ENCODE results near the gene SLC25A41. TPM values are rescaled to one million over a fixed set of nuclear protein-coding genes. Genes with fewer than 3 reads are reported as not detected.

The SLC25A41 gene
- polyA plus RNA-seq, 4 donors = 0.34 to 2.7 (median 0.45) TPM

GRCh38 chr19:6421075-6422014 is 12.2 kb downstream of the SLC25A41 start:
- Histone ChIP-seq H3K27ac (ENCODE audit: low read depth in 1 of 3, low read length in 2 of 3) (no peak overlapping the region), H3K36me3 (ENCODE audit: control insufficient read depth in 3 of 3, insufficient read depth in 2 of 3, low read depth in 1 of 3, low read length in 3 of 3) (peaks cover 17 to 64% (median 27%) of the 10 kb centered on the region in 3 donors), H3K4me3 (ENCODE audit: low read depth in 1 of 3, low read length in 3 of 3) (no peak overlapping the region), H3K4me1 (ENCODE audit: control insufficient read depth in 3 of 3, insufficient read depth in 2 of 3, low read depth in 1 of 3, low read length in 2 of 3) (peaks cover 0 to 11% (median 0%) of the 10 kb centered on the region in 3 donors), H3K27me3 (ENCODE audit: control insufficient read depth in 3 of 3, insufficient read depth in 3 of 3, low read length in 3 of 3) (no peaks in the 10 kb centered on the region), H3K9me3 (ENCODE audit: control insufficient read depth in 2 of 2, insufficient read depth in 1 of 2, low read depth in 1 of 2, low read length in 1 of 2) (peaks cover 0 to 6% of the 10 kb centered on the region in 2 donors)
- 79% methylated on average over 20 of the region's 20 CpGs for WGBS, 3 donors
- DNase-seq (no peak), FAIRE-seq (no peak)

- no peak for FAIRE-seq
- H3K36me3 ChIP-seq (ENCODE audit: control insufficient read depth in 3 of 3, insufficient read depth in 2 of 3, low read depth in 1 of 3, low read length in 3 of 3) = peaks cover 31 to 90% (median 40%) of the 10 kb centered on the region in 3 donors
- peaks cover 0 to 6% (median 0%) of the 10 kb centered on the region in 3 donors for H3K4me1 ChIP-seq (ENCODE audit: control insufficient read depth in 3 of 3, insufficient read depth in 2 of 3, low read depth in 1 of 3, low read length in 2 of 3)
These were observed 15.0 kb downstream of the SLC25A41 start for GRCh38 chr19:6418562-6418932.

GRCh38 chr19:6417713-6418561 is 15.6 kb downstream of the SLC25A41 start:
- DNase-seq (no peak), FAIRE-seq (no peak)
- Histone ChIP-seq H3K9me3 (ENCODE audit: control insufficient read depth in 2 of 2, insufficient read depth in 1 of 2, low read depth in 1 of 2, low read length in 1 of 2) (no peaks in the 10 kb centered on the region), H3K4me3 (ENCODE audit: low read depth in 1 of 3, low read length in 3 of 3) (no peak overlapping the region), H3K4me1 (ENCODE audit: control insufficient read depth in 3 of 3, insufficient read depth in 2 of 3, low read depth in 1 of 3, low read length in 2 of 3) (peaks cover 0 to 6% (median 0%) of the 10 kb centered on the region in 3 donors), H3K27ac (ENCODE audit: low read depth in 1 of 3, low read length in 2 of 3) (no peak overlapping the region), H3K27me3 (ENCODE audit: control insufficient read depth in 3 of 3, insufficient read depth in 3 of 3, low read length in 3 of 3) (no peaks in the 10 kb centered on the region), H3K36me3 (ENCODE audit: control insufficient read depth in 3 of 3, insufficient read depth in 2 of 3, low read depth in 1 of 3, low read length in 3 of 3) (peaks cover 31 to 92% (median 40%) of the 10 kb centered on the region in 3 donors)
- WGBS, 3 donors = 79 to 81% (median 81%) methylated on average over 30 to 33 of the region's 33 CpGs

More at GRCh38 chr19:6418562-6418932, 15.0 kb downstream of the SLC25A41 start:
- Histone ChIP-seq H3K27me3 (ENCODE audit: control insufficient read depth in 3 of 3, insufficient read depth in 3 of 3, low read length in 3 of 3) (no peaks in the 10 kb centered on the region), H3K9me3 (ENCODE audit: control insufficient read depth in 2 of 2, insufficient read depth in 1 of 2, low read depth in 1 of 2, low read length in 1 of 2) (no peaks in the 10 kb centered on the region), H3K4me3 (ENCODE audit: low read depth in 1 of 3, low read length in 3 of 3) (no peak overlapping the region), H3K27ac (ENCODE audit: low read depth in 1 of 3, low read length in 2 of 3) (no peak overlapping the region)
- DNase-seq = no peak
- WGBS, 3 donors = 77 to 91% (median 84%) methylated on average over 18 to 19 of the region's 19 CpGs

- peaks cover 31 to 92% (median 40%) of the 10 kb centered on the region in 3 donors for H3K36me3 ChIP-seq (ENCODE audit: control insufficient read depth in 3 of 3, insufficient read depth in 2 of 3, low read depth in 1 of 3, low read length in 3 of 3)
- FAIRE-seq (no peak), DNase-seq (no peak)
- H3K4me3 ChIP-seq (ENCODE audit: low read depth in 1 of 3, low read length in 3 of 3) = no peak overlapping the region
- no peaks in the 10 kb centered on the region for H3K27me3 ChIP-seq (ENCODE audit: control insufficient read depth in 3 of 3, insufficient read depth in 3 of 3, low read length in 3 of 3)
- H3K9me3 ChIP-seq (ENCODE audit: control insufficient read depth in 2 of 2, insufficient read depth in 1 of 2, low read depth in 1 of 2, low read length in 1 of 2) = no peaks in the 10 kb centered on the region
- H3K27ac ChIP-seq (ENCODE audit: low read depth in 1 of 3, low read length in 2 of 3) = no peak overlapping the region
- WGBS, 3 donors = 93 to 94% (median 93%) methylated on average over 28 to 29 of the region's 29 CpGs
- peaks cover 0 to 15% (median 0%) of the 10 kb centered on the region in 3 donors for H3K4me1 ChIP-seq (ENCODE audit: control insufficient read depth in 3 of 3, insufficient read depth in 2 of 3, low read depth in 1 of 3, low read length in 2 of 3)
These were observed 16.7 kb downstream of the SLC25A41 start for GRCh38 chr19:6416658-6417405.

- H3K27me3 ChIP-seq (ENCODE audit: control insufficient read depth in 3 of 3, insufficient read depth in 3 of 3, low read length in 3 of 3) = no peaks in the 10 kb centered on the region
- FAIRE-seq (no peak), DNase-seq (no peak)
- H3K9me3 ChIP-seq (ENCODE audit: control insufficient read depth in 2 of 2, insufficient read depth in 1 of 2, low read depth in 1 of 2, low read length in 1 of 2) = no peaks in the 10 kb centered on the region
- H3K4me1 ChIP-seq (ENCODE audit: control insufficient read depth in 3 of 3, insufficient read depth in 2 of 3, low read depth in 1 of 3, low read length in 2 of 3) = peaks cover 0 to 15% (median 0%) of the 10 kb centered on the region in 3 donors
- no peak overlapping the region for H3K27ac ChIP-seq (ENCODE audit: low read depth in 1 of 3, low read length in 2 of 3)
- H3K4me3 ChIP-seq (ENCODE audit: low read depth in 1 of 3, low read length in 3 of 3) = no peak overlapping the region
- 95 to 97% (median 95%) methylated on average over 30 to 32 of the region's 32 CpGs for WGBS, 3 donors
- peaks cover 31 to 80% (median 40%) of the 10 kb centered on the region in 3 donors for H3K36me3 ChIP-seq (ENCODE audit: control insufficient read depth in 3 of 3, insufficient read depth in 2 of 3, low read depth in 1 of 3, low read length in 3 of 3)
These were observed 17.9 kb downstream of the SLC25A41 start for GRCh38 chr19:6415591-6416190.

- Histone ChIP-seq H3K36me3 (ENCODE audit: control insufficient read depth in 3 of 3, insufficient read depth in 2 of 3, low read depth in 1 of 3, low read length in 3 of 3) (peaks cover 26 to 73% (median 40%) of the 10 kb centered on the region in 3 donors), H3K4me1 (ENCODE audit: control insufficient read depth in 3 of 3, insufficient read depth in 2 of 3, low read depth in 1 of 3, low read length in 2 of 3) (peaks cover 0 to 15% (median 0%) of the 10 kb centered on the region in 3 donors), H3K27ac (ENCODE audit: low read depth in 1 of 3, low read length in 2 of 3) (no peak overlapping the region), H3K27me3 (ENCODE audit: control insufficient read depth in 3 of 3, insufficient read depth in 3 of 3, low read length in 3 of 3) (no peaks in the 10 kb centered on the region), H3K9me3 (ENCODE audit: control insufficient read depth in 2 of 2, insufficient read depth in 1 of 2, low read depth in 1 of 2, low read length in 1 of 2) (no peaks in the 10 kb centered on the region), H3K4me3 (ENCODE audit: low read depth in 1 of 3, low read length in 3 of 3) (no peak overlapping the region)
- DNase-seq (no peak), FAIRE-seq (no peak)
- WGBS, 3 donors = 91 to 96% (median 93%) methylated on average over 39 to 47 of the region's 47 CpGs
These were observed 18.6 kb downstream of the SLC25A41 start for GRCh38 chr19:6414793-6415590.

All from small intestine (tissue), 7 donors.